HL-60 (cell line): ENCODE measurements around the gene EFL1.

Experiments
- DNase-seq, 2 experiments: peaks; one replicate each; pipeline ENCODE4 v3.0.0-alpha.2; 2010 to 2020; ENCODE audit warnings: low read depth in 1 of 2, low spot score in 1 of 2
- H3K27ac ChIP-seq: fragments of 250-450 bp; sonication (Bioruptor Pico); replicated peaks from 2 replicates; pipeline ENCODE4 v1.5.1; 2020; ENCODE audit warnings: mild to moderate bottlenecking, moderate library complexity
- H3K27me3 ChIP-seq: fragments of 250-450 bp; sonication (Bioruptor Pico); 2 replicates; pipeline ENCODE4 v1.5.1; 2021; ENCODE audit warnings: mild to moderate bottlenecking, moderate library complexity; ENCODE audit not compliant: insufficient read depth, poor library complexity, severe bottlenecking
- H3K4me3 ChIP-seq: replicated peaks from 2 replicates; pipeline ENCODE4 v1.5.1; 2011; ENCODE audit warnings: mild to moderate bottlenecking, control low read depth, low read length; ENCODE audit not compliant: insufficient read depth
- GABPA ChIP-seq: IDR thresholded peaks from 2 replicates; pipeline ENCODE4 v1.6.1; 2012; ENCODE audit warnings: low read depth
- POLR2AphosphoS5 ChIP-seq: IDR thresholded peaks from 2 replicates; pipeline ENCODE4 v1.6.1; 2012; ENCODE audit warnings: low read depth
- SPI1 ChIP-seq: IDR thresholded peaks from 2 replicates; pipeline ENCODE4 v1.6.1; 2012; ENCODE audit warnings: low read depth, mild to moderate bottlenecking, borderline replicate concordance
- TF ChIP-seq, protein P1 (sequence below): IDR thresholded peaks from one replicate; pipeline ENCODE4 v1.5.1; 2011; ENCODE audit warnings: low read length, control low read depth, inconsistent platforms; ENCODE audit not compliant: insufficient read depth
- TF ChIP-seq, protein P2 (sequence below): IDR thresholded peaks from 2 replicates; pipeline ENCODE4 v1.6.1; 2012; ENCODE audit warnings: low read depth; ENCODE audit not compliant: insufficient replicate concordance

EFL1 gene

DNA sequence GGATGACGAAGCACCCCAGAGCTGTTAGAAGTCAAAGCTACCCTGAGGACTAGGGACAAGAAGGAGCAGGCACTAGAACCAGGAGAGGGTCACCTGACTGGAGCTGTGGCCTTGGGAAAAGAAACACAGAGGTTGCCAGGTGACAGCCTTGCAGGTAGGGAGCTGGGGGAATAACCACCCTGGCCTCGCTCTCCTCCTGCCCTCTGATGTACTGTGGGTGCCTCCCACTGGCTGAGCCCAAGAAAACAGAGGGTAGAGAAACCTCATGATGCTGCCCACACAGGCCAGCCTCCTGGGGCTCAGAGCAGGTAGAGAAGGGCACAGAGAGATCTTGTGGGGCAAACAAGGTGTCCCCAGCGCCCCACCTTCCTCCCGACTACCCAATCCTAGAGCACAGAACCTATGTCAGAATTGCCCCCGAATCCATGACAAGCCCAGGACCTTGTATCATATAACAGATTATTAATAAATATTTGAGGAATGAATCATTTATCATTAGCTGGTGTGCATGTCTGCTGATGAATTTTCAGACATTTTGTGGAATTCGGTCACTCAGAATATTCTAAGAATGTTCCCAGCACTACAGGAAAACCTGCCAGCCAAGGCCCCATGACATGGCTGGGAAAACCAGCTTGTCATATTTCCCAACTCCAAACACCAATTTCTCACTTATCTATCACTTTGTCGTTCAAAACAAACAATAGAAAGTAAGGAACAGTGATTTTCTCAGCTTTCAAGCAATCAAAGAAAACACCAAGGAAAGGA is 156.9 kb downstream of the EFL1 start:
- no peak for TF ChIP-seq GABPA
- no peak for TF ChIP-seq SPI1
- TF ChIP-seq, protein P1, sequence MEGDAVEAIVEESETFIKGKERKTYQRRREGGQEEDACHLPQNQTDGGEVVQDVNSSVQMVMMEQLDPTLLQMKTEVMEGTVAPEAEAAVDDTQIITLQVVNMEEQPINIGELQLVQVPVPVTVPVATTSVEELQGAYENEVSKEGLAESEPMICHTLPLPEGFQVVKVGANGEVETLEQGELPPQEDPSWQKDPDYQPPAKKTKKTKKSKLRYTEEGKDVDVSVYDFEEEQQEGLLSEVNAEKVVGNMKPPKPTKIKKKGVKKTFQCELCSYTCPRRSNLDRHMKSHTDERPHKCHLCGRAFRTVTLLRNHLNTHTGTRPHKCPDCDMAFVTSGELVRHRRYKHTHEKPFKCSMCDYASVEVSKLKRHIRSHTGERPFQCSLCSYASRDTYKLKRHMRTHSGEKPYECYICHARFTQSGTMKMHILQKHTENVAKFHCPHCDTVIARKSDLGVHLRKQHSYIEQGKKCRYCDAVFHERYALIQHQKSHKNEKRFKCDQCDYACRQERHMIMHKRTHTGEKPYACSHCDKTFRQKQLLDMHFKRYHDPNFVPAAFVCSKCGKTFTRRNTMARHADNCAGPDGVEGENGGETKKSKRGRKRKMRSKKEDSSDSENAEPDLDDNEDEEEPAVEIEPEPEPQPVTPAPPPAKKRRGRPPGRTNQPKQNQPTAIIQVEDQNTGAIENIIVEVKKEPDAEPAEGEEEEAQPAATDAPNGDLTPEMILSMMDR, result no peak
- TF ChIP-seq, protein P2, sequence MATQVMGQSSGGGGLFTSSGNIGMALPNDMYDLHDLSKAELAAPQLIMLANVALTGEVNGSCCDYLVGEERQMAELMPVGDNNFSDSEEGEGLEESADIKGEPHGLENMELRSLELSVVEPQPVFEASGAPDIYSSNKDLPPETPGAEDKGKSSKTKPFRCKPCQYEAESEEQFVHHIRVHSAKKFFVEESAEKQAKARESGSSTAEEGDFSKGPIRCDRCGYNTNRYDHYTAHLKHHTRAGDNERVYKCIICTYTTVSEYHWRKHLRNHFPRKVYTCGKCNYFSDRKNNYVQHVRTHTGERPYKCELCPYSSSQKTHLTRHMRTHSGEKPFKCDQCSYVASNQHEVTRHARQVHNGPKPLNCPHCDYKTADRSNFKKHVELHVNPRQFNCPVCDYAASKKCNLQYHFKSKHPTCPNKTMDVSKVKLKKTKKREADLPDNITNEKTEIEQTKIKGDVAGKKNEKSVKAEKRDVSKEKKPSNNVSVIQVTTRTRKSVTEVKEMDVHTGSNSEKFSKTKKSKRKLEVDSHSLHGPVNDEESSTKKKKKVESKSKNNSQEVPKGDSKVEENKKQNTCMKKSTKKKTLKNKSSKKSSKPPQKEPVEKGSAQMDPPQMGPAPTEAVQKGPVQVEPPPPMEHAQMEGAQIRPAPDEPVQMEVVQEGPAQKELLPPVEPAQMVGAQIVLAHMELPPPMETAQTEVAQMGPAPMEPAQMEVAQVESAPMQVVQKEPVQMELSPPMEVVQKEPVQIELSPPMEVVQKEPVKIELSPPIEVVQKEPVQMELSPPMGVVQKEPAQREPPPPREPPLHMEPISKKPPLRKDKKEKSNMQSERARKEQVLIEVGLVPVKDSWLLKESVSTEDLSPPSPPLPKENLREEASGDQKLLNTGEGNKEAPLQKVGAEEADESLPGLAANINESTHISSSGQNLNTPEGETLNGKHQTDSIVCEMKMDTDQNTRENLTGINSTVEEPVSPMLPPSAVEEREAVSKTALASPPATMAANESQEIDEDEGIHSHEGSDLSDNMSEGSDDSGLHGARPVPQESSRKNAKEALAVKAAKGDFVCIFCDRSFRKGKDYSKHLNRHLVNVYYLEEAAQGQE, result no peak
- Histone ChIP-seq H3K27ac (no peak overlapping the region), H3K4me3 (no peak overlapping the region), H3K27me3 (no peaks in the 10 kb centered on the region)
- DNase-seq, result no peak

DNA sequence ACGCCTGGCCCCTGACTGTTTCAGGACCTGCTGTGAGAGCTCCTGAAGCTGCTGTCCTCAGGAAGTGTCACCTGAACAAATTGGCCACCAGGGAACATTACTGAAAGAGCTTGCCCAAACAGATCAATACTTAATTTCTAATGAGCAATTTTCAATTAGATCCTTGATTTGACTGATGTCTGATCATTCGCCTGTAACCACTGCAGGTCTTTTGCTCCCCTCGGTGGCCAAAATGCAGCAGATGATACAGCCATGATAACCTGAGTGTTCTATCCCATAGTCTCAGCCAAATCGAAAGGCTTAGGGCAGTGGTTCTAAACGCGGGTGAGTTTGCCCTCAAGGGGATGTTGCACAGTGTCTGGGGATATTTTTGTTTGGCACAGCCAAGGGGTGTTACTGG is 159.1 kb downstream of the EFL1 start:
- H3K4me3 ChIP-seq, result no peak overlapping the region
- no peak overlapping the region for H3K27ac ChIP-seq
- no peak for DNase-seq
- TF ChIP-seq SPI1 (no peak), GABPA (no peak), POLR2AphosphoS5 (no peak)
- TF ChIP-seq, protein P1, result no peak
- TF ChIP-seq, protein P2, result no peak
- H3K27me3 ChIP-seq, result no peaks in the 10 kb centered on the region

DNA sequence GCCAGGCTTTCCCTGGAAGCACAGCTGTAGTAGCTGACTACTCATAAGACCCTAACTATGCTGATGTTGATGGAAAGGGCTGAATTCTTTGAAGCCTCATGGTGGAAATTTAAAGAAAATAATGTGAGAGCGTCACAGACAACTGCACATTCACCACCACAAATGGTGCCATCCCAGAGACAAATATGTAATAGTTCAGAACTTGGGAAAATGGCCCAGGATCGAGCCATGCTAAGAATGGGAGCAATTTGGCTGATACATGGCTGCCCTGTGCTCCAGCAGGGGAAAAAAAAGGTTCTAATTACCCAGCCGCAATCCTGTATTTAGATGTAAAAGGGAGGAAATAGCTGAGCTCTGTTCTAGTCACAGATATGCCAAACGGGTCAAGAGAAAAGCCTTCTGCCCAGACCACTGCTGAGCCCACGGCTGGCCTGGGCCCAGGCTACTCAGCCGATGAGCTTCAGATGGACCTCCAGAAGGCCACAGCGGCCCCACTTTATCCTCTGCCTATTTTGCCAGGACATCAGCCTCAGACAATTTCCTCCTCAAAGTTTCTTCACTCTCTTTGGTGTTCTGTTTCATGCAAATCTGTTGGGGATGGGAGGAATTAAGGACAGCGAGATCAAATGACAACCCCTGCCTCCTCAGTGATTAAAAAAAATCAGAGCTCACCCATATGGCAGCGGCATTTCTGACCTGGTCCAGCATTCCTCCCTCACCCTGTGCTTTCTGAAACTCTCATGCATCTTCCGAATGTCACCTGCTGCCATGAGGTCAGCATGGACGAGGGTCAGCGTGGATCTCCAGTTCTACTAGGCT is 162.2 kb downstream of the EFL1 start:
- Histone ChIP-seq H3K4me3 (no peak overlapping the region), H3K27me3 (no peaks in the 10 kb centered on the region), H3K27ac (no peak overlapping the region)
- no peak for DNase-seq
- TF ChIP-seq, protein P2, result no peak
- TF ChIP-seq POLR2AphosphoS5, result no peak
- TF ChIP-seq, protein P1, result no peak
- no peak for TF ChIP-seq GABPA
- TF ChIP-seq SPI1, result no peak
